Stimulated activated CD8-positive, alpha-beta memory T cell treated with anti-CD3 and anti-CD28 coated beads, Interleukin-7, amount 100 ng/mL, for 4 hours (primary cell): ENCODE data around the gene IP6K1.
"Not testable (repeated sequence)": the region's sequence is repeated elsewhere in the genome, so short reads cannot be mapped to it uniquely, and the experiment has no call there.

ENCODE experiments used
- DNase-seq, 2 donors: peaks; one replicate each; pipeline ENCODE4 v3.0.0-alpha.2; 2020; ENCODE audit warnings: low read depth in 2 of 2

Gene IP6K1

DNA sequence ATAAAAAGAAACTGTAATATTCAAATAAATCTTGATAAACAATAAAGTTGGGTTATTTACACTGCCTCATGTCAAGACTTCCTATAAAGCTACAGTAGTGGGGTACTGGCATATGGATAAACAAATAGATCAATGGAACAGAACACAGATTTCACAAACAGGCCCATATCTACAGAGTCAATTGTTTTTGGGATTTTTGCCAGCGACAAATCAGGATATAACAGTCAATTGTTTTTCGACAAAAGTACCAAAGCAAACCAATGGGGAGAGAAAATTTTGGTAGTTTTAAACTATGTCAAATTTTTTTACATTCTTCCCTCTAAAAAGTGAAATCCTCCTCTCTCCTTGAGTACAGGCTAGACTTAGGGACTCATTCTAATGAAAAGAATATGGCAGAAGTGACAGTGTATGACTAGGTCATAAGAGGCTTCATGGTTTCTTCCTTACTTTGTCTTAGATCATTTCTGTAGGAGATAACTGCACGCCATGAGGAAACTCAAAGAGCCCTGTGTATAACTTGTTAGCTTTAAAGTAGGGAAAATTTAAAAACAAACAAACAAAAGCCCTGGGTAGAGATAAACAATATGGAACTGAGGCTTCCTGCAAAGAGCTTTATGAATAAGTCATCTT lies 16.9 kb downstream of the IP6K1 start:
- DNase-seq: no peak

DNA sequence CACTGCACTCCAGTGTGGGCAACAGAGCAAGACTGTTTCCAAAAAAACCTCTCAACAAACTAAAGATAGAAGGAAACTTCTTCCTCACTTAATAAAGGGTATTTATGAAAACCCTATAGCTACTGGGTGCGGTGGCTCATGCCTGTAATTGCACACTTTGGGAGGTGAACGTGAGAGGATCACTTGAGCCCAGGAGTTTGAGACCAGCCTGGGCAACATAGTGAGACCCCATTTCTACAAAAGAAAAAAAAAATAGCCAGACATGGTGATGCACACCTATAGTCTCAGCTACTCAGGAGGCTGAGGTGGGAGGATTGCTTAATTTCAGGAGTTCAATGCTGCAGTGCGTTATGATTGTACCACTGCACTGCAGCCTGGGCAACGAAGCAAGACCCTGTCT lies 22.4 kb downstream of the IP6K1 start:
- DNase-seq: no peak

DNA sequence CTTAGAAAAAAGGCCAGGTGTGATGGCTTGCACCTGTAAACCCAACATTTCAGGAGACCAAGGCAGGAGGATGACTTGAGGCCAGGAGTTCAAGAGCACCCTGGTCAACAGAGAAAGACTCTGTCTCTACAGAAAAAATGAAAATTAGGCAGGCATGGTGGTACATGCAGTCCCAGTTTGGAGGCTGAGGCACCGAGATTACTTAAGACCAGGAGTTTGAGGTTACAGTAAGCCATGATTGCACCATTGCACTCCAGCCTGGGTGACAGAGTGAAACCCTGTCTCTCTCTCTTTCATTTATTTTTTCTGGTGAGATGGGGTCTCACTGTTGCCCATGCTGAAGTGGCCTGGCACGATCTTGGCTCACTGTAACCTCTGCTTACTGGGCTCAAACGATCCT lies 24.7 kb downstream of the IP6K1 start:
- no peak for DNase-seq

DNA sequence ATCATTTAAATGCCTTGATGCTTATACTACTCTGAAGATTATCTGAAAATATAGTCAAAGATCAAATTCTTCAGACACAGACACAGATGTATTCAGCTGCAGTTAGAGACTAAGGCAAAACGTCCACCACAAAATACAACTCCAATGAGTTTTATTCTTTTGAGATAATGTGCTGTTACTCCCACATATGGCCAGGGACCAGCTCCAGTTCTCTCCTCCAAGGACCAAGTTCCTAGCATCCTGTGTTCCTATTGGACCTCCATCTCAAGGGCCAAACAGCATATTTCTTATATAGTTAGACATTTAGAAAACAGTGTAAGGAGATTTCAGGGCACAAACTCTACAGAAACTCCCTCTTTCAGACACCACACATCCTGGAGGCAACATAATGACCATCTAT lies 27.1 kb downstream of the IP6K1 start:
- no peak for DNase-seq

DNA sequence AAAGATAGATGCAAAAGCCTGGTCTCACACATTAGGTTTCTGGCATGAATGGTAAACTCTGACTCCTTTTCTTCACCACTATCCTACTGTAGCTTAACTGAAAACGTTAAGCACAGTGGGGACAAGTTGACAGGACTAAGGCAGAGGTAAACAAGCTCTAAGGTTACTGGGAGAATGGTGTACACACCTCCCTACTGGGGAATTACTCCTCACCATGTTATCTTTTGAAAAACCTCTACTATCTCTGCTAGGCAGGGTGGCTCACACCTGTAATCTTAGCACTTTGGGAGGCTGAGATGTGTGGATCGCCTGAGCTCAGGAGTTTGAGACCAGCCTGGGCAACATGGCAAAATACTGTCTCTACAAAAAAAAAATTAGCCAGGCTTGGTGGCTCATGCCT lies 29.1 kb downstream of the IP6K1 start:
- no peak for DNase-seq

DNA sequence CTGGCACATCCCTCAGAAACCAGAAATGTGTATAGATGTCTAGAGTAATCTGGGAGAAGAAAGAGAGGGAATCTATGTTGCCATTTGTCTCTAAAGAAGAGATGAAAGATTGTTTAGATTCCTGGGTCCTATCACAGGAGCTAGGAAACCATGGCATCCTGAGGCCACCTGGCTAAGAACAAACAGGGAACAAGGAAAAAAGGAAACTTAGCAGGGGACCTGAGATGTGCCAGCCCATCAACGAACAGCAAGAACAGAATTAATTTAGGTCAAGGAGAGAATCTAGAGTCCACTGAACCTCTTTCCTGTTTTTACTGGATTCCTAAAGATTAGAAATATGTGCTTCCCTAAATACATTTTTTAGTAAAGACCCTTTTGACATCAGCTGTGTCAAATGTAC lies 30.3 kb downstream of the IP6K1 start:
- no peak for DNase-seq

DNA sequence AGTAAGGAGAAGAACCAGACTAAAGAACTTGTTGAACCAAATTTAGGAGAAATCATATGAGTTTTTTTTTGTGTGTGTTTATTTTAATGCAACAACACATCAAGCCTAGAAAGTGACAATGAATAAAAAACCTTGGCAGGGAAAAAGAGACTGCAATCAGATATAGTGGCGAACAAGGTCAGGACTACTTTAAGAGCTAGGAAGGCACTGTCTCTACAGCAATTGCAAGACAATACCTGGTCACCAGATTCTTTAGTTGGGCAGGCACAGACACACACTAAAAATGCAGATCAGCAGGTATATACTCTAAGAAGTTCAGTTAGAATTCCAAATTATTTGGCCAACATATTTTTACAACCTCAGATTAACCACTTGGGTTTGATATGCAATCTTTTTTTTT lies 31.8 kb downstream of the IP6K1 start:
- no peak for DNase-seq

DNA sequence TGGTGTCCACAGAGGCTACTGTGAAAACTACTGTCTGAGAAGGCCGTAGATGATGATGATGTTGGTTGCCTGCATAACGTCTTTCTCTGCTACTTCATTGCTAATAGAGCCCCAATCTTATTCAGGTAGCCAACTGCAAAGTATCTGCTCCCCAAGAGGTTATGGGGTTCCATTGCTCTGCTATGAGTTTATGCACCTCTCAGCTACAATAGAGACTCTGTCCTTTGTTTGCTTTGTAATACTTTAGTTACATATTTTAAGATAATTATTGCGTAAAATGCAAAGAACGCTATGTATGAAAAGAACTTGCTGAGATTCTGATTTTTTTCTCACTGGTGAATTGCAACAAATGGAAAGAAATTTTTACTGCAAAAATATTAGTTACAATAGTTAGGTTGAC lies 34.8 kb downstream of the IP6K1 start:
- no peak for DNase-seq

DNA sequence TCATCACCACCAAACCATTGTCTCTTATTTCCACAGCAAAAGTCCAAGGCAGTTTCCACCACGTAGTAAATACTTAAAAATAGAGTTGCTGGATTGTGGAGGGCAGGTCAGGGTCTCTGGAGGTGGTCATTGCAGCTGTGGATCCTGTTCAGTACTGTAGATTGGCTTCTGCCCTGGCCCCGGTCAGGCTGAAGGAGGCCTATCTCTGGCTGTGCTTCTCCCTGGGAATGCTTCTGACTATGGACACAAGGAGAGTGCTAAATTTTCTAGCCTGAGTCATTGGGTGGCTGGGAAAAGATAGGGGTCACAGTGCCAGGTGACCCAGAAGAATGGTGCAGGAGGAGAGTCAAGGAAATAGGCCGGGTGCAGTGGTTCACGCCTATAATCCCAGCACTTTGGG lies 36.3 kb downstream of the IP6K1 start:
- no peak for DNase-seq

DNA sequence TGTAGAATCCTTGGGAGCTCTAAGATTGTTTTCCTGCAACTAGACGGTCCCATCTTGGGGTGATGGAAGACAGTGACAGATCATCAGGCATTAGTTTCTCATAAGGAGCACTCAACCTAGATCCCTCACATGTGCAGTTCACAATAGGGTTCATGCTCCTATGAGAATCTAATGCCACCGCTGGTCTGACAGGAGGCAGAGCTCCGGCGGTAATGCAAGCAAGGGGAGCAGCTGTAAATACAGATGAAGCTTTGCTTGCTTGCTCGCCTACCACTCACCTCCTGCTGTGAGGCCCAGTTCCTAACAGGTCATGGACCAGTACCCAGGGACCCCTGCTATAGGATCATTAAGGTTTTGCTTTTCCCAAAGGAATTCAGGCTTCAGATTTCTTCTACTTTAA lies 37.5 kb downstream of the IP6K1 start:
- DNase-seq: not testable (repeated sequence)

DNA sequence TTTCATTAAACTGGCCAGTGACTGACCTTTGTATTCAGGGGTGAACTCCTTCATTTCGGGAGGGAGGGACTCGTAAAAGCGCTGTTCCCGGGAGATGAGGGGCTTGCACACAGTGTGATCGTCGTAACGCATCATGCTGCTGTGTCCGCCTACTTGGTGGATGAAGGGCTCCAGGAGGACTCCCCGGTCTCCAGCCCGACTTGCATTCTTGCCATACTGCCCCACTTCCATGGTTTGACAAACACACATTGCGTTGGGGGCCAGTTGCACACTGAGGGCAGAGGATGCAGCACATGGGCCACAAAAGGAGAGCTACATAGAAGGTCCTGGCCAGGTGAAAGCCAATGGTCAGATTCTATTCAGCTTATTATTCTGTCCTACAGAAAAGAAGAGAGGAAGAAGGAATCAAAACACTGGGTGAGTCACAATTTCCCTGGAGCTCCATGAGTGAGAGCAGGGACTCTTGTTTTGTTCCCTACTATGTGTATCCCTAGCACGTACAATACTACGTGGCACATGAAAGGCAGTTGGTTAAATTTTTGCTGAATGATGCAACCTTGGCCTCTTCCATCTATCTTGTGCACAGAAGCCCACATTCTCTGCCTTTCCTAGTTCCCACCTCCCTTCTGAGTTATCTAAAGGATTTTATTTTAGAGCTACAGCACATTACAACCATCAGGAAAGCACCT lies 38.4 kb downstream of the IP6K1 start:
- DNase-seq: no peak

DNA sequence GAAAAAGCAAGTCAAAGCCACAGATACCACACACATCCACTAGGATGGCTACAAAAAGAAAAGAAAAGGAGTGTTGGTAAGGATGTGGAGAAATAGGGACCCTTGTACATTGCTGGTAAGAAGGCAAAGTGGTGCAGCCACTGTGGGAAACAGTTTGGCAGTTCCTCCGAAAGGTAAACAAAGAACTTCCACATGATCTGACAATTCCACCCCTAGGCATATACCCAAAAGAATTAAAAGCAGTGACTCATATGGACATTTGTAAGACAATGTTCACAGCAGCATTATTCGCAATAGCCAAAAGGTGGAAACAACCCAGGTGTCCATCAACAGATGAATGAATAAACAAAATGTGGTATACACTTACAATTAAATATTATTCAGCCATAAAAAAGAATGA lies 40.4 kb downstream of the IP6K1 start:
- DNase-seq: no peak

DNA sequence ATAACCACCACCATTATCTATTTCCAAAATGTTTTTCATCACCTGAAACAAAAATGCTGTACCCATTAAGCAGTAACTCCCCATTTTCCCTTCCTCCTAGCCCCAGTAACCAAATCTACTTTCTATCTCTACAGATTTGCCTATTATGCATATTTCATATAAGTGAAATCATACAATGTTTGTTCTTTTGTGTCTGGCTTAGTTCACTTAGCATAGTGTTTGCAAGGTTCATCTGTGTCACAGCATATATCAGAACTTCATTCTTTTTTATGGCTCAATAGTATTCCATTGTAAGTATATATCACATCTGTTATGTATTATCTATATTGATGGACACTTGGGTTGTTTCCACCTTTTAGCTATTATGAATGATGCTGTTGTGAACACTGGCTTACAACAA lies 45.9 kb downstream of the IP6K1 start:
- DNase-seq: no peak

DNA sequence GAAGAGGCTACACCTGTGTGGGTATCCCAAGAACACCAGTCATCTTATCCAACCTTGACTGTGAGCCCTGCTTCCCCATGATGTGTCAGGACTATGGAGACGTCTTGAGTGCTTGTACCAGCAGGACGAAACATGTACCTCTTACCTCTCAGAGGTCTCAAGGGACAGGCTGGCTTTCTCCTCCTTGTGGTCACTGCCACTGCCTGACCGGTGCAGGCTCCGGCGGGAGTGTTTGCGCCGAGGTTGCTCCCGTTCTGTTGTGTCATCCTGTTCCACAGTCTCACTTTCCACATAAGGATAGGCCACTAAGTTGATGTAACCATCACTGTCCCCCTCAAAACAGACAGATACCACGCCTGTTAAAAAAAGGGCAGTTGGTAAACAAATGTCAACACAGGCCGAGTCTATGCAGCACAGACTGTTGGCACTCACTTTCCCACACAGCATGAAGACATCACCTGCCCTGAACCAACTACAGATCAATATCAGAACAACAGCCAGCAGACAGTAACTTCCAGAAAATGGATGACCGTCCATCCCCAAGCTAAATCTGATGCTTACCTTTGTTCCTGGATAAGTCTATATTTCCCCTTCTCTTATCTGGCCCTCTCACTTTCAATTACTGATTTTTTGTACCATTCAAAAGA lies 48.2 kb downstream of the IP6K1 start:
- DNase-seq: no peak

DNA sequence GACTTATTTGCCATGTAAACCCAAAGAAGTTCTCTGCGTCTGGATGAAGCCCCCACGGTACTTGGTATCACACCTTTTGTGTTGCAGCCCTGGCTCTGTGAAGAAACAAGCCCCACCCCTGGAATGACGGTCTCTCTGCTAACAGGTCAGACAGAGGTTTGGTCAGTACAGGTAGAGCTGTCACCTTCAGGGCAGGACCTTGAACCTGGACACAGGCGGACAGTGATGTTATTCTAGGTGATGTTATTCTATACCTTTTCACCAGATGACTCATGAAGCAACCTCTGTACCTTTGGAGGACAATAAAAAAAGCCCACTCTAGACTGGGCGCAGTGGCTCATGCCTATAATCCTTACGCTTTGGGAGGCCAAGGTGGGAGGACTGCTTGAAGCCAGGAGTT lies 51.6 kb downstream of the IP6K1 start:
- no peak for DNase-seq

DNA sequence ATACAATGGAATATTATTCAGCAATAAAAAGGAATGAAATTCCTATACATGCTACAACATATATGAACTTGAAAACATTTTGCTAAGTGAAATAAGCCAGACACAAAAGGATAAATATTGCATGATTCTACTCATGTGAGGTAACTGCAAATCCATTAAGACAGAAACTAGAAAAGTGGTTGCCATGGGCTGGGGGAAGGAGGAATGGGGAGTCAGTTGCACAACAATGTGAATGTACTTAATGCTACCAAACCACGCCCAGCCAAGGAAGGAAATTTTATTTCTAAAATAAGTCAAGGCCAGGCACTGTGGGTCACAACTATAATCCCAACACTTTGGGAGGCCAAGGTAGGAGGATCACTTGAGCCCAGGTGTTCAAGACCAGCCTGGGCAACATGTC lies 52.8 kb downstream of the IP6K1 start:
- no peak for DNase-seq

DNA sequence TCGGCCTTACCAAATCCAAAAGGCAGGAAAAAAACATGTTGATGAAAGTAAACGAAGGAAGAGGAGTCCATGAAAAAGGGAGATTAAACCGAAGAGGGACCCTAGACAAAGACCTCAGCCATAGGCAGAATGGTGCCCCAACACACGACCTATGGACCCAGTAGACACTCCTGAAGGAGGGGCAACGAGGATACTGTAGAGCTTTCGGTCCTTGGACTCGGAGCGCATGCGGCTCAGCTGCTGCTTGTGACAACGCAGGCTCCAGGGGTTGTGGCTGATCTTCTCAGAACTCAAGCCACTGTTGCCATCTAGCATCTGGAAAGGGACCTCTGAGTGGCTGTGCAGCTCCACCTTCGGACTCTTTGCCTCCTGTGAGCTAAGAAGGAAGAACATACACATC lies 53.7 kb downstream of the IP6K1 start:
- no peak for DNase-seq

DNA sequence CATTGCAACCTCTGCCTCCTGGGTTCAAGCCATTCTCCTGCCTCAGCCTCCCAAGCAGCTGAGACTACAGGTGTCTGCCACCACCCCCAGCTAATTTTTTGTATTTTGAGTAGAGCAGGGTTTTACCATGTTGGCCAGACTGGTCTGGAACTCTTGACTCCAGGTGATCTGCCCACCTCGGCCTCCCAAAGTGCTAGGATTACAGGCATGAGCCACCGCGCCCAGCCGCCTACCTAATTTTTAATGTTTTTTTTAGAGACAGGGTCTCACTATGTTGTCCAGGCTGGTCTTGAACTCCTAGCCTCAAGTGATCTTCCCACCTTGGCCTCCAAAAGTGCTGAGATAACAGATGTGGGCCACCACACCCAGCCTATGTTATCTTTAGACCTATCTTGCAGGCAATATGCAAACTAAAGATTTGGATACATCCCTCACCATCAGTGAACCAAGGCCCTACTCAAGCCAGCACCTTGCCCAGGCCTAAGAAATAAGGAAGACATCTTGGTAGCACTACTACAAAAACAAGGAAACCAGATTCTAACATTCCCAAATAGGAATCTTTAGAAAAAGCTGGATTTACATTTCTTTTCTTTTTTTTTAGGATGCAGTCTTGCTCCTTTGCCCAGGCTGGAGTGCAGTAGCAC lies 56.3 kb downstream of the IP6K1 start:
- no peak for DNase-seq

DNA sequence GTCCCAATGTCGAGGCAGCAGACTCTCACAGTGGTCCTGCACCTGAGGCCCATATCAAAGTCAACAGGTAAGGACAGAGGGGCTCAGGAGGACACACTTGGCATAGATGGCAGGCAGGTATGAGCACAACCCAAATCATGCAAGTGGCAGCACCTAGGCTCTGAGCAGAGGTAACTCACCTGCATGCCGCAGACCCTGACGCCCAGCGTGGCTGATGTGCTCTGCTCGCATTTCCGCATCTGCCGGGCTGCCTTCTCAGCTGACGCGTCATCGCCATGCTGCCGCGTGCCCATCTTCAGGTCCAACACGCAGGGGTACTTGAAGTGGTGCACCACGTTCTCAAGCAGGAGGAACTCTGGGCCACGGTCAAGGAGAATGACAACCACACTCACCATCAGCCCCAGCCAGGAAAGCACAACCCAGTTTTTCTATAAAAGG lies 58.4 kb downstream of the IP6K1 start:
- no peak for DNase-seq

DNA sequence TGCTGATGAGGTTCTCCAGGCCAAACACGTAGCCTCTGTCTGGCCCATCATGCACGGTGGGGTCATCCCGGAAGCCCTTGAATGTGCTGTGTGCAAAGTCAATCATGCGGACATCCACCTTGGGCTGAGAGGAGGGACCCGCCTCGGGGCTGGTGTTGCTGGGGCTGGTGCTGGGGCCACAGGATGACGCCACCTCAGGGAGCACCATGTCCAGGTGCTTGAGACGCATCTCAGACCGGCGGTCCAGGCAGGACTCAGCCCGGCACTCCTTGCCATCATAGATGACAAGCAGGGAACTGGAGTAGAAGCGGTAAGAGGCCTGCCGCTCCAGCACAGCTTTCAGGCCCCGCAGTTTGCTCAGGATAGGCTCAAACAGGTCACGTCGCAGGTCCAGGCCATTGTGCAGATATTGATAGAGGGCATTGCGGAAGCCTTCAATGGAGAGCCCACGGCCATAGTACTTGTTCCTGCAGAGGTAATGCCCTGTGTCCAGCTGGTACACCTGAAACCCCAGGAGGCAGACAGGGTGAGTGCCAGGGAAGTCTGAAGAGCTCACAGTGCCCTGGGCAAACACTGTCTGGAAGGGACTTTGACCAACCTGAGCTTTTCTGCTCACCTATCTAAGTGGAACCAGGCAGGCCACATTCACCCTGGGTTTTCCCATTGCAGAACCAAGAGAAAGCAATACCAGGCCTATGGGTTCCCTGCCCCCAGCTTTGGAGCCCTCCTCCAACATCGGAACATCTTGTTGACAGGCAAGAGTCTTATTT lies 59.0 kb downstream of the IP6K1 start:
- DNase-seq: no peak

DNA sequence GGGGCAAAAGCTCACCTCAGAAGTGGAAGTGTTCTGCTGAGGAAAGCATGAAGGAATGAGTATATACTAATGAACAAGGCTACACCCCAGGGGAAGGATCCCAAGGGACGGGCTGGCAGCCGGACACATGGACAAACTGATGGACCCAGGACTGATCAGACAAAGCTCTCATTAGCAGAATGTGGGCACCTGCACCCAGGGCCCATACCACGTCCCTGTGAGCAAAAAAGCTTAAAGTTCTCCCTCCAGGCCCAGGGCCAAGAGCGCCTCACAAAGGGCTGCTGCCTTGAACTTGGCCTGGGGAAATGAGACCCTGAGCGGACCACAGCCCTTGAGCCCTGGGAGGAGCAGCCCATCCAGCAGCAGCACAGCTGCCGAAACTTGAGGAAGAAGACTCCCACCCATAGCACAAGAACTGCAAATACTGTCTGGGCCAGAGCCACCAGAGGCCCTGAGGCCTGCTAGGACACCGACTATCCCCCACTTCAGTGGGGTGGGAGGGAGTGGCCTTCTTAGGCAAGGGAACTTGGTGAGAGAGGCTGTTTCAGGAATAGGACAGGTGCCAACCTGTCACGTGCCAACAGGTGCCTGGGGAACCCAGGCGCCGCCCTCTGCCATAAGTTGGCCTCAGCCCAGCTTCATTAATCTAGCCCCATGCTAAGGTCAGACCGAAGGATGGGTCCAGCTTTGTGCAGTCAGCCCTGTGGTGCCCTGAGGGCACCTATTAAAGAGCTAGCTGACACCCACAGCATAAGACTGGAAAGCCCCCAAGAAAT lies 60.2 kb downstream of the IP6K1 start:
- DNase-seq: no peak
